ENCODE results near the gene ACOX3.
A peak's percentile ranks its signal among the peaks of the same experiment; 100 is the strongest.

ACOX3 gene

DNA sequence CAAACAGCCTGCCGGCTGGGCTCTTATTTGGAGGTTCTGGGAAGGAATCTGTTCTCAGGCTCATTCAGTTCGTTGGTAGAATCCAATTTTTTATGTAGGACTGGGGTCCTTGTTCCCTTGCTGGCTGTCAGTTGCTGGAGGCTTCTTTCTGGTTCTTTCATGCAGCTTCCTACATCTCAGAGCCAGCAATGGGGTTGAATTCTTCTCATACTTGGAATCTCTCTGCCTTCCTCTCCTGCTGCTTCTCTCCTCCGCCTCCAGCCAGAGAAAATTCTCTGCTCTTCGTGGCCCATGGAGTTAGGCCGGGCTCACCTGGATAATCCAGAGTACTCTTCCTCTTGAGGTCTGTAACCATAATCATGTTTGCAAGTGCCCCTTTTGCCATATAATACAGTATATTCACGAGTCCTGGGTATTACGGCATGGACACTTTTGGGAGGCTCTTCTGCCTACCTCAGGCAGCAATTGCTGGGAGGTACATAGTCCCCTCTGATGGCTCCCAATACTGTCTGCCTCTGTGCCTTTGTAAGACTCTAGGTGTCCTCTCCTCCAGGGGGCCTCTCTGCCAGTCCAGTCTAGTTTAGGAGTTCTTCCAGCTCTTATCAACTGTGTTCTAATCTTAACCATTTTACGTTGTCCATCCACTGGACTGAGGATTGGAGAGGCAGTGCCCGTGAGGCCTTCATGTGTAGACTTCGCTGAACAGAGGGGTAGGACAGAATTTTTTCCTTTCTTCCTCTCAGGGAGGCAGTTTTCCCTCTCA is 2.3 kb upstream of the ACOX3 start:
- H4K20me1 ChIP-seq (ENCODE audit: insufficient read depth, low read length, poor library complexity, severe bottlenecking): peaks cover 4% of the 10 kb centered on the region
- TF ChIP-seq CTCF (conservative IDR thresholded peaks at IDR 0.05; ENCODE audit: low read length): no peak
- no peak for TF ChIP-seq EZH2phosphoT487 (IDR thresholded peaks at IDR 0.05; ENCODE audit: borderline replicate concordance)
- H3K9me2 ChIP-seq (replicated peaks; ENCODE audit: low read depth, low read length): no peaks in the 10 kb centered on the region
- H3K4me1 ChIP-seq (ENCODE audit: insufficient read depth, low read length, poor library complexity, severe bottlenecking): peaks cover 27% of the 10 kb centered on the region
- H3F3A ChIP-seq (ENCODE audit: low read depth): no peaks in the 10 kb centered on the region
- H3K4me2 ChIP-seq (ENCODE audit: low read depth, low read length, poor library complexity, severe bottlenecking): peak overlapping the region; percentile 97
- H3K9me3 ChIP-seq (ENCODE audit: insufficient read depth, low read depth, low read length): no peaks in the 10 kb centered on the region
- no peaks in the 10 kb centered on the region for H3K27me3 ChIP-seq (ENCODE audit: insufficient read depth, low read length, poor library complexity, severe bottlenecking)
- peaks cover 66% of the 10 kb centered on the region for H3K79me2 ChIP-seq (ENCODE audit: insufficient read depth, low read length)
- H3K9ac ChIP-seq (ENCODE audit: low read depth, low read length, poor library complexity, severe bottlenecking): peak overlapping the region; percentile 88
- peaks cover 8% of the 10 kb centered on the region; the same call in 1 of the 2 replicates for H3K36me3 ChIP-seq (ENCODE audit: insufficient read depth, low read length)
- H3K4me3 ChIP-seq (ENCODE audit: low read length, poor library complexity, severe bottlenecking): peak overlapping the region; percentile 92
- H2AFZ ChIP-seq (ENCODE audit: low read length): no peak overlapping the region

- Histone ChIP-seq H3K4me1 (ENCODE audit: insufficient read depth, low read length, poor library complexity, severe bottlenecking) (peaks cover 27% of the 10 kb centered on the region), H3K4me3 (ENCODE audit: low read length, poor library complexity, severe bottlenecking) (peak overlapping the region; percentile 92), H3K9me3 (ENCODE audit: insufficient read depth, low read depth, low read length) (no peaks in the 10 kb centered on the region), H2AFZ (ENCODE audit: low read length) (no peak overlapping the region), H3K9ac (ENCODE audit: low read depth, low read length, poor library complexity, severe bottlenecking) (peak overlapping the region; percentile 88), H3K9me2 (replicated peaks; ENCODE audit: low read depth, low read length) (no peaks in the 10 kb centered on the region), H3K4me2 (ENCODE audit: low read depth, low read length, poor library complexity, severe bottlenecking) (peak overlapping the region; percentile 97), H4K20me1 (ENCODE audit: insufficient read depth, low read length, poor library complexity, severe bottlenecking) (peaks cover 4% of the 10 kb centered on the region), H3K79me2 (ENCODE audit: insufficient read depth, low read length) (peaks cover 66% of the 10 kb centered on the region), H3K36me3 (ENCODE audit: insufficient read depth, low read length) (no peaks in the 10 kb centered on the region; the same call in 1 of the 2 replicates), H3K27me3 (ENCODE audit: insufficient read depth, low read length, poor library complexity, severe bottlenecking) (no peaks in the 10 kb centered on the region), H3F3A (ENCODE audit: low read depth) (no peaks in the 10 kb centered on the region)
- TF ChIP-seq CTCF (conservative IDR thresholded peaks at IDR 0.05; ENCODE audit: low read length) (no peak), EZH2phosphoT487 (IDR thresholded peaks at IDR 0.05; ENCODE audit: borderline replicate concordance) (no peak)
These were observed 1.1 kb upstream of the ACOX3 start for GRCh38 chr4:8441499-8442091.

DNA sequence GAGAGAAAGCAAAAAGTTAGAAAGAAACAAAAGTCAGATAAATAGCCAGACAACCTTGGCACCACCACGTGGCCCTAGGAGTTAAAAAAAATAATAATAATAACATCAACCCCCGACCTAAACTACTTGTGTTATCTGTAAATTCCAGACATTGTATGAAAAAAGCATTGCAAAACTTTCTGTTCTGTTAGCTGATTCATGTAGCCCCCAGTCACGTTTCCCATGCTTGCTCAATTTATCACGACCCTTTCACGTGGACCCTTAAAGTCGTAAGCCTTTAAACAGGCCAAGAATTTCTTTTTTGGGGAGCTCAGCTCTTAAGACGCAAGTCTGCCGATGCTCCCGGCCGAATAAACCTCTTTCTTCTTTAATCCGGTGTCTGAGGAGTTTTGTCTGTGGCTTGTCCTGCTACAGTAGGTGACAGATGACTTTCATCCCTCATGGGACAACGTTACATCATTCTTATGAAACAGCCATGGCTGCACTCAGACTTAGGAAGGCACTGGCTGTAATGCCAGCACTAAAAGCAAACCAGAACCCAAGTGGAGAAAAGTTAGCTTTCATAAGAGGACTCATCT is 520 bp downstream of the ACOX3 start:
- Histone ChIP-seq H3K9ac (ENCODE audit: low read depth, low read length, poor library complexity, severe bottlenecking) (peak overlapping the region; percentile 88), H3K4me2 (ENCODE audit: low read depth, low read length, poor library complexity, severe bottlenecking) (peak overlapping the region; percentile 75), H3K9me2 (replicated peaks; ENCODE audit: low read depth, low read length) (no peaks in the 10 kb centered on the region), H3K27me3 (ENCODE audit: insufficient read depth, low read length, poor library complexity, severe bottlenecking) (no peaks in the 10 kb centered on the region), H3K9me3 (ENCODE audit: insufficient read depth, low read depth, low read length) (no peaks in the 10 kb centered on the region), H3F3A (ENCODE audit: low read depth) (no peaks in the 10 kb centered on the region), H2AFZ (ENCODE audit: low read length) (peak overlapping the region; percentile 93), H3K79me2 (ENCODE audit: insufficient read depth, low read length) (peaks cover 55% of the 10 kb centered on the region), H3K4me3 (ENCODE audit: low read length, poor library complexity, severe bottlenecking) (peak overlapping the region; percentile 92), H3K36me3 (ENCODE audit: insufficient read depth, low read length) (no peaks in the 10 kb centered on the region), H3K4me1 (ENCODE audit: insufficient read depth, low read length, poor library complexity, severe bottlenecking) (peaks cover 27% of the 10 kb centered on the region), H4K20me1 (ENCODE audit: insufficient read depth, low read length, poor library complexity, severe bottlenecking) (peaks cover 4% of the 10 kb centered on the region)
- no peak for TF ChIP-seq CTCF (conservative IDR thresholded peaks at IDR 0.05; ENCODE audit: low read length)
- no peak for TF ChIP-seq EZH2phosphoT487 (IDR thresholded peaks at IDR 0.05; ENCODE audit: borderline replicate concordance)
